NCI-H748 (cell line): ENCODE results near the gene SORCS2.

ENCODE experiments used
- DNase-seq: peaks from one replicate; lab custom pipeline; 2025; ENCODE audit not compliant: unreplicated experiment; lab: John Stamatoyannopoulos, UW

SORCS2 gene

DNA sequence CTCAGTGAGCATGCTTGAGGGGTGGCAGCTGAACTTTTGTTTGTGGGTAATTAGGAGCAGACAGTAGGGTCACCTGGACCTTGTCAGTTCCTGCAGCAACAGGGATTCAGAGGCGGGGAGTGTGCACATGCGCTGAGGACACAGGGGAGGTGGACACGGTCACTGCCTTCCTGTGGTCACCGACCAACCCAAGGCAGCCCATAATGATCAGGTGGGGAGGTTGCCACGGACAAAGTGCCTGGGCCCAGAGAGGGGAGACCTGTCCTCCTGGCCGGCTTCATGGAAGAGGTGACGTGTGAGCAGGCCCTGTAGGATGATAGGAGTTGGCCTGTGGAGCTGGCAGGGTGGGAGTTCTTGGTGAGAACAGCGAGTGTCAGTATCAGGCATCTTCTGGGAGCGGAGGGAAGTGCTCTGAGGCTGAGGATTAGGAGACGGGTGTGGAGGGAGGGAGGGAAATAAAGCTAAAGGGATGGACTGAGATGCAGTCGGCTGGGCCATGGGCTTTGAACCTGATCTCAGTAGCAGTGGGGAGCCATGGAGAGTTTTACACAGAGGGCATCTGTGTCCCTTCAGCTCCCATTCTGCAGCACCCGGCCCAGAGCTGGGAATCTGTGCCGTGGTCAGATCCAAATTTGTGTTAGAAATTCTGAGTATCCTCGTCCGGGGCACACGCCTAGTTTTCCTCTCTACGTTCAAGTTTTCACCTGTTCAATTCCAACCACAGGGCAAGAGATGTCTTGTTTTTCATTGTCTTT is 142.4 kb downstream of the SORCS2 start:
- DNase-seq: no peak

DNA sequence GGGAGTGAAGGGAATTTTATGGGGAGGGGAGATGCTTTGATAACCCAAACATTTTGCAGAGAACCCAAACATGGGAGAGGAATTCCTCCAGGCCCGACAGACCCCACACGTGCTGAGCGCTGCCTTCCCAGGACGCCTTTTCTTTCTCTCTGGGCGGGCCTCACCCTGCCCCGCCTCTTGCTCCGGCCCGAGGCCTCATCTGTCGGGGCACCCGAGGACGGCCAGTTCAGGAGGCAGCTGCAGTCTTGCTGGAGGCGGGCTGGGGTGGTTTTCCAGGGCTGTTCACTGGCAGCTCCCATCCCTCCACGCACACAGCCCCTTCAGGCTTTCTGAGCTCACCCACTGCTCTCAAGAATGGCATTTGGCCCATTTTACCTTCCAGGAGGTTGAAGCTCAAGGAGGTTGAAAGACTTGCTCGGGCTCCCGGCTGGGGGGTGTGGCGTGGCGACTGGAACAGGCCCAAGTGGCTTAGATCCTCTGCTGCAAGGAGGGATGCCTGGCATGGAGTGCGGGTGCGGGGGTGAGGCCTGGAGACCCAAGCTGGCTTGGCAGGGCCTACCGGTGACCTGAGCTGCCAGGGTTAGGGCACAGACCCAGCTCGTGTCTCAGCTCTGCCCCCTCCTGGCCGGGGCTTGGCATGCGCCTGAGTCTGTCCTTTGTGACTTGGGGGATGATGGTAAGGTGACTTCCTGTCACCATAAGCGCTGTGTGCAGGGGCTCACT is 143.2 kb downstream of the SORCS2 start:
- peak; percentile 55 for DNase-seq

DNA sequence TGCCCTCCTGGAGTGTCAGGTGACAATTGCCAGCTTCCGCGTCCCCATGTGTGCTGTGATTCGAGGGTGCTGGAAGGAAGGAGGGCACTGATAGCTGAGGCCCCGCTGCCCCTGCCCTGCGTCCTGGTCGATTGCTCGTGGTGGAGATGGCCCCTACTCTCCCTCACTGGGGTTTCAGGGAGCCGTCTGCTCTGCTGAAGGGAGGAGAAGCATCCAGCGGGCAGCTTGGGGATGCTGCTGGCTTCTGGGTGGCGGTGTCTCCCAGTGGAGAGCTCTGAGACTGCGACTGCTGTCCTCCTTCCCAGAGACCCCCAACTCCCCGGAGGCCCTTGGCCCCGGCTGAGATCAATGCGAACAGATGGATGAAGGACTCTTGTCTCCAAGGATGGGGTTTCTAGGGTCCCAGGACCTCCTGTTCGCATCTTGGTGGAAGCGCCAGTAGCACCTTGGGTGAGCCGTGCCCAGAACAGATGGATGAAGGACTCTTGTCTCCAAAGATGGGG is 143.8 kb downstream of the SORCS2 start:
- DNase-seq: no peak

DNA sequence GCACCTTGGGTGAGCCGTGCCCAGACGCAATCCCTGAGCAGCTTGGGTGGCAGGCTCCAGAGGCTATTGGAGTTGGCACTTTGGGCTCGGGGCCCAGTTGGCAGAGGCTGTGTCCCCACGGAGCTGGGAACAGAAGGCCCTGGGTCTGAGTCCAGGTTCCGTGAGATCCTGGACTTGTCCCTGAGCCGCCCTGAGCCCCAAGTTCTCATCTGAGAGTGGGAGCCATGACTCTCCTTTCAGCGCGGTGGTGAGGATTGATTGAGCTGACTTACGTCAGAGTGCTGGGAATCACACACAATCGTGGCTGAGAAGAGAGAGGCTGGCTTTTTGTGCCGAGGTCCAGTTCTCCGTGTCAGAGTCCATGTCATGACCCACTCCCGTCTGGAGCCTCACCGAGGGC is 144.4 kb downstream of the SORCS2 start:
- no peak for DNase-seq

- no peak for DNase-seq
These were observed 145.1 kb downstream of the SORCS2 start for GRCh38 chr4:7337196-7338058.

GRCh38 chr4:7338059-7338452 is 145.7 kb downstream of the SORCS2 start:
- DNase-seq: no peak

GRCh38 chr4:7338876-7339623 is 146.7 kb downstream of the SORCS2 start:
- no peak for DNase-seq

DNA sequence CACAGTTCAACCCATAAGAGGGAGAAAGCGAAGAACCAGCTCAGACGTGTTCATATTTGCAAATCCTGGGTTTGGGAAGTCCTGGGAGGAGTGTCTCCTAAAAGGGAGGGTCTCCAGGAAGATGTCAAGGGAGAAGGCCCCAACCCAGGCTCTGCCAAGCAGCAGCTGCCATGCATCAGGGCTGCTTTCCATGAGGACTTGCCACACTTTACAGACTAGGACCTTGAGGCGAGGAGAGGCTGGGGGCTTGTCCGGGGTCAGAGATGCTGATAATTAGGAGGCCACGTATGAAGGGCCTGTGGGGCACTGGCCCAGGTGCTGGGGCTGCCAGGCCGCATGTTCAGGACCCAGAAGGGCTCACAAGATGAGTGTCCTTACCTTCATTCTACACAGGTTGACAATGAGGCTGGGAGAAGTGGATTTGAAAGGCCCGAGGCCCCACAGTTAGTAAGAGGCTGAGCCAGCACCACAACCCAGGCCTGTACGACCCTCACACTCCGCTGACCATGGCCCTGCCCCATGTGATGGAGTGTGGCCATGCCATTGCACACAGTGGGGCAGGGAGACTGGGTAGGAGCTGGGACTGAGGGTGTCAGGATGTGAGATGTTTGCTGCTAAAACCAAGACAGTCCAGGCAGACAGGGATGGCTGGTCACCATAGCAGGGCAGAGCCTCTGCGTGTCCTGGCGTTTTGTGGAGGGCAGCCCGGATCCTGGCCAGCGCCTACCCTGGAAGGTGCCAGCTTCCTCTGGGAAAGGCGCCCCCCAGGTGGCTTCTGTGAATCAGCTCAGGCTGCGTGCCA is 147.6 kb downstream of the SORCS2 start:
- DNase-seq: no peak

GRCh38 chr4:7340553-7341433 is 148.5 kb downstream of the SORCS2 start:
- no peak for DNase-seq

DNA sequence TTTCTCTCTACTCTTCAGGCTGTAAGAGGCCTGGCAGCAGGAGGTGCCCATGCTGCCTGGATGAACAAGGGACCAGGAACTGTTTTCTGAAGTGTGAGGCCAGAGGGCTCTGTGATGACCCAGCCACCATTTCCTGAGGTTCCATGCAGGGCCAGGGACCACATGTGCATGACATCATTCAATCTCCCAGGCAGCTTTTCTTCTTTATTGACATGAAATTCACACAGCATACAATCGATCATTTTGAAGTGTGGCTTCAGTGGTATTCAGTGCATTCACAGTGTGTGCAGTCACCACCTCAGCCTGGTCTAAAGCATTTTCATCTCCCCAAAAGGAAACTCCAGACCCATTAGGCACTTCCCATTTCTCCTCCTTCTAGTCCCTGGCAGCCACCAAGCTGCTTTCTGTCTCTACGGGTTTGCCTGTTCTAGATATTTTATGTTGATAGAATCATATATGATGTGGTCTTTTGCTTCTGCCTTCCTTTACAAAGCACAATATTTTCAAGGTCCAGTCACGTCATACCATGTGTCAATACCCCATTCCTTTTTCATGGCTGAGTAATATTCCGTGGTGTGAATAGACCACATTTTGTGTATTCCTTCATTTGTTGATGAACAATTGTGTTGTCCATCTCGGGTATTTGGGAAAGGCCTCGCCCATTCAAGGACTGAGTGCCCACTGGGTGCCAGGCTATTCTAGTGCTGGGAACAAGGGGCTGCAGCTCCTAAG is 149.3 kb downstream of the SORCS2 start:
- DNase-seq: no peak

DNA sequence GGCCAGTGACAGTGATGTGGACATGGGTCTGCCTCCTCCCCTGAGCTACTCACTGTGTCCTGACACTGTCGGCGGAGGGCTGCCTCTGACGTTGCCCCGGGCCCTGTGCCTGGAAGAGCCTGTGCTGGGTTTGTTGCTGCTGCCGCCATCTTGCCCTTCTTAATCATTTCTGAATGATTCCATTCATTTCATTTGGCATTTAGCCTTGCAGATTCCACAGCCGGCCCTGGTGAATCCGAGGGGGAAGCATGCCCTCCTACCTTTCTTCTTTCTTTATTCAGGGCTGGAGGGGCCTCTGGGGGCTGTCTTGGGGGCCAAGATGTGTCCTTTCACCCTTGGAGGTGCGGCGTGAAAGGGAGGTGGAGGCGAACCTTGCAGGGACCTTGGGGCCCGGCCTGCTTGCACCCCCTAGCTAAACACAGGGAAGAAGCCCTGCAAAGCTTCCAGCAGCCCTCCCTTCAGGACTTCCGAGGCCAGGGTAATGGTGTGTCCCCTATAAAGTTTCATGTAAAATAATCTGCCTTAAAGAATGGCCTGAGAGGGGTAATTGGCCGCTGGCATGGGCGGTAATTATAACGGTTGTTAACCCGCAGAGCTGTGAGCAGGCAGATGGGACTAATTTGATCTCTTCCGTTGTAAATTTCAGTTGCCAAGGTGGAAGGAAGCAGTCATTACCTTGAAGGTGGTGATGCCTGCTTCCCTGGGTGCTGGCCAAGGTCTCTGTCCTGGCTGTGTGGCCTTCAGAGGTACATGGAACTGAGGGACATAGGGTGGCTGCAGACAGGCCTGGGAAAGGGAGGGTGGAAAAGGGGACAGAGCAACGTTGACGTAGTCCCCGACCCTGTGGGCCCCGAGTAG is 150.1 kb downstream of the SORCS2 start:
- no peak for DNase-seq

DNA sequence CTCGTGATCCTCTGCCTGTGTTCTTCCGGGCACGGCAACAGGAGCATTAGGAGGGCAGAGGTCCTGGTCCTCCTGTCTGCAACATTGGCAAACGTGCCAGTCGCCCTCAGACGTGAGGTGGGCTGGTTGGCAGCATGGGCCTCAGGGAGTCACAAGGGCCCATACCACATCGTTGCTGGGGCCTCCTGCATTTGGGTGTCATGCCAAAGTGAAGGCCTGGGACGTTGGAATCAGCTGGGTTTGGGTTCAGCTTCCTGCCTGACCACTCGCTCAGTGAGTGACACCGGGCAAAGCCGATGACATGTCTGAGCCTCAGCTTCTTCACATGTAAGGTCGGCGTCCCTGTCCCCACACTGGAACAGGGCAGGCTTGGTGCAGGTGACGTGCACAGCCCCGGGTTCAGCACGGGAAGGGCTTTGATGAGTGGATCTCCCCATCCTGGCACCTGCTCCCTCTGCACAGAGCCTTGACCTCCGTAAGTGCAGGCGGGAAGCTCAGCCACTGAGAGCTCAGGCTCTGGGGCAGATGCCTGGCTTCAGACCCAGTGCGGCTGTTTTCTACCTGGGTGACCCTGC is 150.8 kb downstream of the SORCS2 start:
- DNase-seq: no peak

DNA sequence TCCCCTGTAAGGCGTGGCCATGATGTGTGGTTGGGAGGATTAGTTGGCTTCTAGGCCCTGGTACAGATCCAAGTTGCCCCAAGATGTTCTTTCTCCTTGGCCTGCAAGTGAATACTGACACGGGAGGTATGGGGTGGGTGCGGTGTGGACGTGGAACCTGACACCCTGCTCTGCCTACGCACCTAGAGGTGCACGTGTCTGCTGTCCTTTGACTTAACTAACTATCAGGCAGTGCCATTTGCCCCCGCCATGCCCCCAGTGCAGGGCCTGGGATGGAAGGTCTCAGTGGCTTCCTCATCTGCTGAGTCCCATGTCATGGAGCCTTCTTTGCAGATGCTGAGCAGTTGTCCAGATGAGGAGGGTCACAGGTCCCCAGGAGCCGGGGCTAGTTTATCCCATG is 151.6 kb downstream of the SORCS2 start:
- no peak for DNase-seq

GRCh38 chr4:7344636-7345155 is 152.4 kb downstream of the SORCS2 start:
- DNase-seq: no peak

GRCh38 chr4:7347981-7348380 is 155.6 kb downstream of the SORCS2 start:
- DNase-seq: no peak

DNA sequence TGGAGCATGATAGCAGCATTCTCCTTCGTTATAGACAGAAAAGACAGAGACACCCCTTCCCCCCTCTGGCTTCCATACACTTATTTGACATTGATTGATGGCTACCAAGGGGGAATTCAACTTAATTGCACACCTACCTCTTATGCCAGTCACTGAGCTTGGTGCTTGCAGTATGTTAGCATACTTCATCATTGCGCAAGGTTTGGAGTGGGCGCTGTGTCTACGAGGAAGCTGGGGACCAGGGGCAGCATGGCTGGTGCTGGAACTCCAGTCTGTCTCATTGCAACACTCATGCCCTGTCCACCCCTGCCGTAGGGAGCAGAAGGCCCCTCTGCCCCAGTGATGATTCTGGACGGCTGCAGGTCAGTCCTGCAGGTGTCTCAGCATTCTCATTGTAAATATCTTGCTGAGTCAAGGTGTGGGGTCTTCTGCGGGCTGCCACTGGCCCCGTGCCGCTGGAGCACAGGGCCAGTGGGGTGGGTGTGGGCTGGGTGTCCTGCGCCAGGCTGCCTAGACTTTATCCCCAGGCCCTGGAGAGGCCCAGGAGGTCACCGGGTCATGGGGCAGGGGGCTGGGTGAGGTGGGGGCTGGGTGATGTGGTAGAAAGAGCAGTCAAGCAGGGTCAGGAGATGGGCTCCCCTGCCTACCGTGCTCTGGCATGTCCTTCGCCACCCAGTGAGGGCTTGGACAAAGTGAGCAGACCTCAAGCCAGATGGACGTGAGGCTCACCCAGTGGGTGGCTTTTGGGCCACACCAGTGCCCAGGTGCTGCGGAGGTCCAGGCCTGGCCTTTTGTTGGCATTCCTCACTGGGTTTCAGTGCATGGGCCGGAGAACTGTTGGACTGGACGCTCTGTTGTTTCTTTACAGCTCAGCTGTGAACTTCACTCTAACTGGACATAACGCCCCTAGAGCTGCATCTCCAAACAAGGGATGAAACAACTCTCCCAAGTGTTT is 156.9 kb downstream of the SORCS2 start:
- no peak for DNase-seq
